Measurements from ENCODE around the gene NHSL2. TPM values are rescaled to one million over a fixed set of nuclear protein-coding genes. Genes with fewer than 3 reads are reported as not detected.
A peak's percentile ranks its signal among the peaks of the same experiment; 100 is the strongest.

NHSL2 gene
- total RNA-seq, 1 donor from 2014 or later: 11.3 TPM

DNA sequence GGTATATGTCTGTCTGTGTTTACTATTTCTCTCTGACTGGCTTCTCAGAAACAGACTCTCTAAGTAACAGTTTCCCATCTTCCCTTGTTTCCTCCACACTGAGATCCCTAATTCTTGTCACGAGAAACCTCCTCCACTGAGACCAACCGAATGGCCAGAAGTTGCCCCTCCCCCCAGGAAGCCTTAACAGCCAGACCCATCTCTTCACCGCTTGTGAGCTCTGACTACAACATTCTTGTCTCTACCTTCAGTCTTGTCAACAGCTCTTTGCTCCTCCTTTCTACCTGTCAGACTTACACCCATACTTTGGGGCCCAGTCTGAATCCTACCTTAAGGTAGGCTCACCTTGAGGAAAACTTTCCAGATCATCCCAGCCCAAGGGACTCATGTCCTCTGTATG is 90.8 kb downstream of the NHSL2 start:
- Mint-ChIP-seq H3K4me3 (peak overlapping the region; percentile 21), H3K27ac (no peak overlapping the region), H3K36me3 (no peaks in the 10 kb centered on the region), H3K27me3 (no peaks in the 10 kb centered on the region), H3K9me3 (peaks cover 9% of the 10 kb centered on the region), H3K4me1 (ENCODE audit: unreplicated experiment) (peaks cover 19% of the 10 kb centered on the region)
- TF ChIP-seq, protein P1, sequence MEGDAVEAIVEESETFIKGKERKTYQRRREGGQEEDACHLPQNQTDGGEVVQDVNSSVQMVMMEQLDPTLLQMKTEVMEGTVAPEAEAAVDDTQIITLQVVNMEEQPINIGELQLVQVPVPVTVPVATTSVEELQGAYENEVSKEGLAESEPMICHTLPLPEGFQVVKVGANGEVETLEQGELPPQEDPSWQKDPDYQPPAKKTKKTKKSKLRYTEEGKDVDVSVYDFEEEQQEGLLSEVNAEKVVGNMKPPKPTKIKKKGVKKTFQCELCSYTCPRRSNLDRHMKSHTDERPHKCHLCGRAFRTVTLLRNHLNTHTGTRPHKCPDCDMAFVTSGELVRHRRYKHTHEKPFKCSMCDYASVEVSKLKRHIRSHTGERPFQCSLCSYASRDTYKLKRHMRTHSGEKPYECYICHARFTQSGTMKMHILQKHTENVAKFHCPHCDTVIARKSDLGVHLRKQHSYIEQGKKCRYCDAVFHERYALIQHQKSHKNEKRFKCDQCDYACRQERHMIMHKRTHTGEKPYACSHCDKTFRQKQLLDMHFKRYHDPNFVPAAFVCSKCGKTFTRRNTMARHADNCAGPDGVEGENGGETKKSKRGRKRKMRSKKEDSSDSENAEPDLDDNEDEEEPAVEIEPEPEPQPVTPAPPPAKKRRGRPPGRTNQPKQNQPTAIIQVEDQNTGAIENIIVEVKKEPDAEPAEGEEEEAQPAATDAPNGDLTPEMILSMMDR (conservative IDR thresholded peaks at IDR 0.05): no peak
- DNase-seq (ENCODE audit: extremely low spot score, unreplicated experiment): peak; percentile 13

DNA sequence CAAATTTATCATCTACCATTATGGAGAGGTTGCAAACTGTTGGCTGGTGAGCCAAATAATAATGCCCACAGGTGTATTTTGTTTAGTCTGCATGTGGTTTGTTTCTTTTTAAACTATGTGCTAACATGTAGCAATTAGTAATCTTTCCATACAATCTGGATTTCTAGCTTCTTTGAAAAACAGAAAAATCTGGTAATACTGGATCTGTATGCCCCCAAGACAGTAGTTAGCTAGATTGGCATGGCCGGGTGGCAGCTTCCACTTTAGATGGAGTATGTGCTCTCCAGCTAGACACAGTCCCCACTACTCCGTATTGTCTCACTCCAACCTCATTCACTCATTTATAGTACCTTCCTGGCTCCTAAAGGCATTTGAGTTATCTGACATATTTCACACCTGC is 91.3 kb downstream of the NHSL2 start:
- DNase-seq (ENCODE audit: extremely low spot score, unreplicated experiment): no peak
- H3K27ac Mint-ChIP-seq: no peak overlapping the region
- H3K4me3 Mint-ChIP-seq: no peak overlapping the region
- no peaks in the 10 kb centered on the region for H3K36me3 Mint-ChIP-seq
- TF ChIP-seq, protein P1 (conservative IDR thresholded peaks at IDR 0.05): no peak
- H3K9me3 Mint-ChIP-seq: peaks cover 9% of the 10 kb centered on the region
- peaks cover 19% of the 10 kb centered on the region for H3K4me1 Mint-ChIP-seq (ENCODE audit: unreplicated experiment)
- H3K27me3 Mint-ChIP-seq: no peaks in the 10 kb centered on the region

DNA sequence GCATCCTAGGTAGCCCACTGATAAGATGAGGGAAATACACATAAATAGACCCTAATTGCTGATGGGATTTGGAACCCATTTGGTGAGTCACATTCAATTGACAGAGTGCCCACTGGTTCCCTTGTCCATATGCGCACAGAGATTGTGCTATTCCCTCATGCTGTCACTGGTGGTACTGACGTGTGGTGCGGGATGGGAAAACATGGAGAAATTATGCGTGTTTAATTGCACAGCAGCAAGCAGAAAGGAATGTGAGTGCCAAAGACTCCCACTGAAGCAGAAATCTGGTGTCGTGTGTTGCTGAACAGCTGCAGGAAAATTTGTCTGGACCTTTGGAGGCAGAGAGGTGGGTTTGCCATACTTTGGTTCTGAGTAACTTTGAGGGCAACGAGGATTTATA is 92.2 kb downstream of the NHSL2 start:
- Mint-ChIP-seq H3K27ac (no peak overlapping the region), H3K36me3 (no peaks in the 10 kb centered on the region), H3K27me3 (no peaks in the 10 kb centered on the region), H3K4me3 (no peak overlapping the region), H3K9me3 (peaks cover 9% of the 10 kb centered on the region), H3K4me1 (ENCODE audit: unreplicated experiment) (peaks cover 19% of the 10 kb centered on the region)
- TF ChIP-seq, protein P1 (conservative IDR thresholded peaks at IDR 0.05): no peak
- DNase-seq (ENCODE audit: extremely low spot score, unreplicated experiment): peak; percentile 15

DNA sequence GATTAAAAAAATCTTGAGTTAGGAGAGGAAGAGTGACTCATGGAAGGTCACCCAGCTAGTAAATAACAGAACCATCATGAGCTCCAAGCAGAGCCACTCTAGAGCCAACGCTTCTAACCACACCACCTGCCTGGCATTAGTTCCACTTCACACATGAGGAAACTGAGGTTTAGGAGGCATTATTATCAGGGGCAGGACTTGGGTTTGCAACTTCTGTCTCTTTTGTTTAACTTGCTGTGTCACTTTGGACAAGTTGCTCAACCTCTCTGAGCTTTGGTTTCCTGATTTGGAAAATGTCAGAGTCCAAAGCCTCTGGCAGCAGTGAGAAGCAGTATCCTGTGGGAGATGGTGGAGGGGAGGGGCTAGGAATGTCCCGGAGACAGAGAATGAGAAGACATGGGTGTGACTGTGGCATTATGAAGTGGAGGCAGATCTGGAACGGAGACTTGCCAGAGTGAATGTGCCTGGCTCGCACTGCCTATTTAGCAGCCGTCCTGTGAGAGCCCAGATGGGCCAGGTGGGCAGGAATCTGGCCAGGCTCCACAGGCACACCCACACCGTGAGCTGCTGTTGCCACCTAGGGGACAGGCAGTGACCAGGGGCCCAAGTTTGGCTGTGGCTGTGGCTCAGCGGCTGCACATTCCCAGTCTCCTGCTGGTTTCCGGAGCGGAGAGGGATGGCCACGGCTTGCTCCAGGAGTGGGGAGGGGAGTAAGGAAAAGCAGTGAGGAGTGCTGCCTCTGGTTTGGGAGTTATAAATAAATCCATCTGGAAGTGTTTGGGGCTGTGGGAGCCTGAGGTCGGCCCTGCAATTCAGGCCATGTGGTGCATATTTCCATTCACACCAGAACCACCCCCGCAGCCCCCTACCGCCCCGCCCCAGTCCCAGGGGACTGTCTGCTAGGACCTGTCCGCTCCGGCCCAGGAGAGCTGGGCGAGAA is 93.4 kb downstream of the NHSL2 start:
- peaks cover 19% of the 10 kb centered on the region for H3K4me1 Mint-ChIP-seq (ENCODE audit: unreplicated experiment)
- TF ChIP-seq, protein P1 (conservative IDR thresholded peaks at IDR 0.05): peak; percentile 41
- DNase-seq (ENCODE audit: extremely low spot score, unreplicated experiment): peak; percentile 68
- no peaks in the 10 kb centered on the region for H3K27me3 Mint-ChIP-seq
- H3K9me3 Mint-ChIP-seq: peaks cover 6% of the 10 kb centered on the region
- H3K36me3 Mint-ChIP-seq: no peaks in the 10 kb centered on the region
- H3K4me3 Mint-ChIP-seq: no peak overlapping the region
- peak overlapping the region; percentile 29 for H3K27ac Mint-ChIP-seq

DNA sequence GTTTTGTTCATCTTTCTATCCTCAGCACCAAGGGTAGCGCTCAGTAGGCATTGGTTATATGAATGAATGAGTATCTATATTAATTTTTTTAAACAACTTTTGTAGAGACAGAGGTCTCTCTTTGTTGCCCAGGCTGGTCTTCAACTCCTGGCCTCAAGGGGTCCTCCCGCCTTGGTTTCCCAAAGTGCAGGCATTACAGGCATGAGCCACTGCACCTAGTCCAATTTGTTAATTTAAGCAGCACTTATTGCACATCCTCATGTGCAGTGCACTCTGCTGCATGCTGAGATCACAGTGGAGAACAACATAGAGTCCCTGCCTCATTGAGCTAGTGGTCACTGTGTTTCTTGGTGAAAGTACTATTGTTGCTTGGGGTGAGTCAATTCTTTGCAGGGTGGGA is 94.4 kb downstream of the NHSL2 start:
- TF ChIP-seq, protein P1 (conservative IDR thresholded peaks at IDR 0.05): no peak
- Mint-ChIP-seq H3K4me3 (no peak overlapping the region), H3K27ac (no peak overlapping the region), H3K4me1 (ENCODE audit: unreplicated experiment) (peaks cover 19% of the 10 kb centered on the region), H3K27me3 (no peaks in the 10 kb centered on the region), H3K36me3 (no peaks in the 10 kb centered on the region), H3K9me3 (peaks cover 4% of the 10 kb centered on the region)
- peak; percentile 22 for DNase-seq (ENCODE audit: extremely low spot score, unreplicated experiment)
